ENCODE results near the gene DNMT3L. TPM values are rescaled to one million over a fixed set of nuclear protein-coding genes. Genes with fewer than 3 reads are reported as not detected.

DNMT3L gene
- total RNA-seq (not detected), polyA plus RNA-seq (not detected)
- long read RNA-seq, donor 1: 0 reads
- long read RNA-seq, donor 2: 0 reads
- long read RNA-seq, donor 3: 0 reads

DNA sequence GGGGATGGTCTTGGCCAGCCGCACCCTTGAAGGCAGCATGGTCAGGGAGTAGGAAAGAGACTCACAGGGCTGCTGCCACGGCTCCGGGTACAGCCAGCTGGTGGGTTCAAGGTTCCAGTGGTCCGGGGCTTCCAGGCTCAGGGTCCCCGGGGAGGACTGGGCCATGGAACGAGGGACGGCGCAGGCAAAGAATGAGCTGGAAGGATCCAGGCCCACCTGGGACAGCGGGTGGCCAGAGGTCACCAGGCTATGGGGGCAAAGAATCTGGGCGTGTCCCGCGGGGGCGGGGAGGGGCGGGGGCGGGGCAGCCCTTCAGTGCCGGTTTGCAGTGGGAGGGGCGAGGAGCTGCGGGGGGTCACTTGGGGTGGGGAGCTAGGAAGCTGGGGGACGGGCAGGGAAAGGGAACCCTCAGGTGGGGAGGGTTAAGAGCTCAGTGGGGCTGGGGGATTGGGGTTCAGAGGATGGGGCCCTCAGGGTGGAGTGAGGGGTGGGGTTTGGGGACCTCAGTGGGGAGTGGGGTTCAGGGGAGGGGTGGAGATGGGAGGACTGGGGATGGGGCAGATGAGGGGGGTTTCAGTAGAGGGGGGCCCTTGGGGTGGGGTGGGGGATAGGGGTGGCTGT lies at the start of gene DNMT3L:
Gene DNMT3L (minus strand): TSS at position 223 of the 621 bp plus-strand sequence. CDS start 638 bp downstream, outside the sequence.
- DNase-seq (peak in 1 of 5 donors; percentile 26), ATAC-seq (no peak)
- no peak within 1 kb of the TSS for H3K27ac ChIP-seq
- TF ChIP-seq POLR2A (IDR thresholded peaks at IDR 0.05): no peak
- TF ChIP-seq, protein P1, sequence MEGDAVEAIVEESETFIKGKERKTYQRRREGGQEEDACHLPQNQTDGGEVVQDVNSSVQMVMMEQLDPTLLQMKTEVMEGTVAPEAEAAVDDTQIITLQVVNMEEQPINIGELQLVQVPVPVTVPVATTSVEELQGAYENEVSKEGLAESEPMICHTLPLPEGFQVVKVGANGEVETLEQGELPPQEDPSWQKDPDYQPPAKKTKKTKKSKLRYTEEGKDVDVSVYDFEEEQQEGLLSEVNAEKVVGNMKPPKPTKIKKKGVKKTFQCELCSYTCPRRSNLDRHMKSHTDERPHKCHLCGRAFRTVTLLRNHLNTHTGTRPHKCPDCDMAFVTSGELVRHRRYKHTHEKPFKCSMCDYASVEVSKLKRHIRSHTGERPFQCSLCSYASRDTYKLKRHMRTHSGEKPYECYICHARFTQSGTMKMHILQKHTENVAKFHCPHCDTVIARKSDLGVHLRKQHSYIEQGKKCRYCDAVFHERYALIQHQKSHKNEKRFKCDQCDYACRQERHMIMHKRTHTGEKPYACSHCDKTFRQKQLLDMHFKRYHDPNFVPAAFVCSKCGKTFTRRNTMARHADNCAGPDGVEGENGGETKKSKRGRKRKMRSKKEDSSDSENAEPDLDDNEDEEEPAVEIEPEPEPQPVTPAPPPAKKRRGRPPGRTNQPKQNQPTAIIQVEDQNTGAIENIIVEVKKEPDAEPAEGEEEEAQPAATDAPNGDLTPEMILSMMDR (IDR thresholded peaks at IDR 0.05): no peak
- 66 to 77% (median 72%) methylated on average over 12 to 19 of the region's 19 CpGs for WGBS, 4 donors
- H3K4me3 ChIP-seq: no peak within 1 kb of the TSS
- no peaks in the 10 kb centered on the region for H3K4me1 ChIP-seq
- peaks cover 0 to 8% (median 0%) of the 10 kb centered on the region in 9 donors for H3K27me3 ChIP-seq
- peaks cover 0 to 11% (median 1%) of the 10 kb centered on the region in 12 donors for H3K9me3 ChIP-seq
- intact Hi-C loops (cut with DNase I): no loop called here
- no peaks in the 10 kb centered on the region for H3K36me3 ChIP-seq

DNA sequence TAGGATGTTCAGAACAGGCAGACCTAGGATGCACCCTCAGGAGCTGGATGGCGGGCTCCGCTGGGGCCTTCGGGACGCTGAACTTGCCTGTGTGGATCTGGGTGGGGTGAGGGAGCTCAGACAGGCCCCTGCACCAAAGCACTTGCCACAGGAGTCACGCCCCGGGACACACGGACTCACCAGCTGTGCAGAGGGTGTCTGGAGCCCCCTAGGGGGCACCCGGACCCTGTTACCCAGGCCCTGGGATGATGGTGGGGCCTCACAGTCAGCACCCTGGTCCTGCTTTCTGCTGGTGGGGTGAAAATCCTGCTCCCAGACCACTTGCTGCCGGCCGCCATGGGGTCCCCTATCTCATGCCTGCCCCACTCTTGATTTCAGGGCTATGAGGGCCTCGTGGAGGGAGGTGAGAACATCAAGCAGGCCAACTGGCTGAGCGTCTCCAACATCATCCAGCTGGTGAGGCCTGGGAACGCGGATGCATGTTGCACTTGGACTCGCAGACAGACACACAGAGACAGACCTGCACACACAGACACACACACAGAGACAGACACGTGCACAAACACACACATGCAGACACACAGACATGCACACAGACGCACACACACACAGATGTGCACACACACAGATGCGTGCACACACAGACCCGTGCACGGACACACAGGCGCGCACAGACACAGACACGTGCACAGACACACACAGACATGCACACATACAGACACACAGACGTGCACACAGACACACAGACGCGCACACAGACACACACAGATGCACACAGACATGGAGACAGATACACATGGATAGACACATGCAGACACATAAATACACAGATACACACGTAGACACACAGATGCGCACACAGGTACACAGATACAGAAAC lies 49.2 kb upstream of the DNMT3L start:
- H3K27ac ChIP-seq: no peak overlapping the region
- peaks cover 0 to 11% (median 0%) of the 10 kb centered on the region in 12 donors for H3K4me1 ChIP-seq
- DNase-seq (no peak), ATAC-seq (no peak)
- H3K9me3 ChIP-seq: no peaks in the 10 kb centered on the region
- intact Hi-C loops (cut with DNase I): loop anchor here in 3 of 10 donors (2.0 to 10.0 kb wide), 3 partner anchors 26 to 316 kb away; no protein-coding TSS in a partner anchor
- no peaks in the 10 kb centered on the region for H3K27me3 ChIP-seq
- TF ChIP-seq, protein P1 (IDR thresholded peaks at IDR 0.05): no peak
- no peak for TF ChIP-seq POLR2A (IDR thresholded peaks at IDR 0.05)
- 89 to 93% (median 91%) methylated on average over 20 to 28 of the region's 28 CpGs for WGBS, 4 donors
- H3K4me3 ChIP-seq: no peak overlapping the region
- peaks cover 0 to 89% (median 42%) of the 10 kb centered on the region in 9 donors for H3K36me3 ChIP-seq

DNA sequence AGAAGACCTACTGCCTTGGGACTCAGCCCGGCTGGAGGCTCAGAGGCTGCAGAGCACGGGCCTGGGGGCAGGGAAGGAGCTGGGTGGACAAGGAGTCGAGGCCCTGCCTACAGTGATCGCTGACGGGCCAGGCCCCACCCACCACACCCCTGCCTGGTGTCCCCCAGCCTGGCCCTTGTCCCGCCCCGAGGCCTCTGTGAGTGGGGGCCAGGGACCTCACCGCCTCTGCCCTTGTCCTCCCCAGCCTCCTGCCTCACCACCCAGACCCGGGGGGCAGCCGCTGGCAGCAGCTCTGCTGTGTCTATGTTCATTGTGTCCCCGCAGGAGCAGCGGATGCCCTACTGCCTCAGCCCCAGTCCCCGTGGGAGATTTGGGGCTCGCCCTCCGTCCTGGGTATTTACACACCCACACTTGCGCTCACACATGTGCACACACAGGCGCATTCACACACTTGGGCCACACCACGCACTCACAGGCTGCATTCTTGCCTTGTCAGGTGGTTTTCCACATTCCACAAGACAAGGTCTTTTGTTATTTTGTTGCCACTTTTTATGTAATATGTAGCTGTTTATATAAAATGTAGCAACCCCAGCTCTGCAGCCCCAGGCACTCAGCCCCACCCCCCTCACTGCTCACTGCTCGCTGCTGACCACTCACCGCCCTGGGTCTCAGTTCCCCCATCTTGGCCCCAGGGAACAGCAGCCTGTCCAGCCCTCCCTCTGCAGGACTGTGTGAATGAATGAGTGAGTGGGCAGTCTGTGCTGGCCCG lies 45.4 kb upstream of the DNMT3L start:
- ATAC-seq (no peak), DNase-seq (no peak)
- Histone ChIP-seq H3K4me1 (peaks cover 0 to 45% (median 28%) of the 10 kb centered on the region in 12 donors), H3K27me3 (no peaks in the 10 kb centered on the region), H3K9me3 (no peaks in the 10 kb centered on the region), H3K27ac (no peak overlapping the region), H3K4me3 (no peak overlapping the region), H3K36me3 (peaks cover 0 to 62% (median 21%) of the 10 kb centered on the region in 9 donors)
- WGBS, 4 donors: 78 to 89% (median 85%) methylated on average over 15 to 21 of the region's 21 CpGs
- intact Hi-C loops (cut with DNase I): loop anchor here in 3 of 10 donors (2.0 to 10.0 kb wide), 5 partner anchors 20 to 512 kb away; no protein-coding TSS in a partner anchor
- TF ChIP-seq POLR2A (IDR thresholded peaks at IDR 0.05): no peak
- TF ChIP-seq, protein P1 (IDR thresholded peaks at IDR 0.05): no peak
